T47D (cell line): ENCODE measurements around the gene DKK2.

Source experiments
- DNase-seq, 2 experiments: peaks; one replicate each; pipeline versions ENCODE4 v3.0.0 to v3.0.0-alpha.2; 2011 to 2012; ENCODE audit warnings: low read depth in 1 of 2, low spot score in 1 of 2
- JUND ChIP-seq: IDR thresholded peaks from 2 replicates; pipeline ENCODE4 v1.6.1; 2012; ENCODE audit warnings: low read depth
- in situ Hi-C: cut with HindIII; loops from 2 replicates; pipeline ENCODE4 v1.10.0; 2016; ENCODE audit warnings: low sequenced_read_pairs, low pct_unique_long_range_greater_than_20kb

The DKK2 gene, protein sequence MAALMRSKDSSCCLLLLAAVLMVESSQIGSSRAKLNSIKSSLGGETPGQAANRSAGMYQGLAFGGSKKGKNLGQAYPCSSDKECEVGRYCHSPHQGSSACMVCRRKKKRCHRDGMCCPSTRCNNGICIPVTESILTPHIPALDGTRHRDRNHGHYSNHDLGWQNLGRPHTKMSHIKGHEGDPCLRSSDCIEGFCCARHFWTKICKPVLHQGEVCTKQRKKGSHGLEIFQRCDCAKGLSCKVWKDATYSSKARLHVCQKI

DNA sequence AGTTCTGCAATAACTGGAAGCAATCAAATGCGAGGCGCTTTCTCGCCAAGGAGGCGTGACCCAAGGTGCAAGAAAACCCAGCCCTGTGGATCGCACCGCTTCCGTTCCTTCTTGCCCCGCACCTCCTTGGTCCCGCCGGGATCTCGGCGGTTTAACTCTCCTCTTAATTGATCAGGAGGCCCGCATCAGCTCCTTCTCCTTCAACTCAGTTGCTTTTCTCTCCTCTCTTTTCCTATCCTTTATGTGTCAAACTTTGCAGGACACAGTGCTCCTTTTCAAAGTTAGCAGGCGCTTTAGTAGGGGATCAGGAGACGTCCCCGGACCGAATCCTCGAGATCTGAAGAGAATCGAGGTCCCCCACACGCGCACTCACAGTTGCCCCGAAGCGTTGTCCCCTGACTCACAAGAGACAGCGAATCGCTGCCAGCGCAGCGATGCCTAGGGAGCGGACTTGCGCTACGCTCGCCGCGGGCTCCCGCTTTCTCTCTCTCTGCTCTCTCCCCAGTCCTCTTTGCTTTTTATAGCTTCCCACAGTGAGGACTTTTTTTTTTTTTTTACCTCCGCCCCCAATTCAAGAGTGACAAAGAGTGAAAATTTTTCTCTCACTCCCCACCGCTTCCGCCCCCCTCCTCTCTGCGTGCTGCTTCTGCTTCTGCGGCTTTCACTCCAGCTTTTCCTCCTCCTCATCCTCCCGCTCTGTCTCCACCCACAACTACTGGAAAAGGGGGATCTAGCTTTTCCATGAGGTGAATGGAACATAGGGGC, at the start of gene DKK2:
Gene DKK2, minus strand, starts transcription at position 495 of the 765 bp plus-strand sequence. CDS start 722 bp downstream, outside the sequence.
- no peak for TF ChIP-seq JUND
- DNase-seq: peak in 1 of 2 experiments; percentile 18
- in situ Hi-C loops: no loop called here

DNA sequence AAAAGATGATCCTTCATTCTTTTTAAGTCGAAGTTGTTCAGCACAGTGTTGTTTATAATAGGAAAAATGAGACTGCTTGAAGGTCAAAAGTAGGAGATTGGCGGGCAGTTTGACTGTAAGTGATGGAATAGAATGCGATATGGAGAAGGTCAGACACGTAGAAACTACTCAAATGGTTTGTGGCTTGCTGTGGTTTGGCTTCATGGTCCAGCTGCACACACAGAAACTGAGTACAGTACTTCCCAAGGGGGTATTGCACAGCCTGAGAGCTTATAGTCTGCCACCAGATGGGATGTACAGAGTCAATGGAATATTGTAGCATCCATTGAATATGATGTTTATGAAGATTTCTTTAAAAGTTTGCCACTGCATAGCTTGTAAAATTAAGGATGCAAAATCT, 41.1 kb upstream of the DKK2 start:
- in situ Hi-C loops: no loop called here

DNA sequence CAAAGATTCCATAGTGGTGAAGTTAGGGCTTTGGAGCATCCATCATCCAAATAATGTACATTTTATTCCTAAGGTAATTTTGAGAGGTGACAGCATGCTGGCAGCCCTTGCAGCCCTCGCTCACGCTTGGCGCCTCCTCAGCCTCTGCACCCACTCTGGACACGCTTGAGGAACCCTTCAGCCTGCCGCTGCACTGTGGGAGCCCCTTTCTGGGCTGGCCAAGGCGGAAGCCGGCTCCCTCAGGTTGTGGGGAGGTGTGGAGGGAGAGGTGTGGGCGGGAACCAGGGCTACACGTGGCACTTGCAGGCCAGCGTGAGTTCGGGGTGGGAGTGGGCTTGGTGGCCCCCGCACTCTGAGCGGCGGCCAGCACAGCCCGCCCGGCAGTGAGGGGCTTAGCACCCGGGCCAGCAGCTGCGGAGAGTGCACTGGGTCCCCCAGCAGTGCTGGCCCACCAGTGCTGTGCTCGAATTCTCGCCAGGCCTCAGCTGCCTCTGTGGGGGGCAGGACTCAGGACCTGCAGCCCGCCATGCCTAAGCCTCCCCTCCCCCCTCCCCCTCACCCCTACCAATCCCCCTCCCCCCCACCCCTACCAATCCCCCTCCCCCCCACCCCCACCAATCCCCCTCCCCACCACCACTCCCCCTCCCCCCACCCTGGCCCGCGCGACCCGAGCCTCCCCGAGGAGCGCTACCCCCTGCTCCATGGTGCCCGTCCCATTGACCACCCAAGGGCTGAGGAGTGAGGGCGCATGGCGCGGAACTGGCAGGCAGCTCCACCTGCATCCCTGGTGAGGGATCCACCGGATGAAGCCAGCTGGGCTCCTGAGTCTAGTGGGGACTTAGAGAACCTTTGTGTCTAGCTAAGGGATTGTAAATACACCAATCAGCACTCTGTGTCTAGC, 37.0 kb upstream of the DKK2 start:
- in situ Hi-C loops: no loop called here
- no peak for TF ChIP-seq JUND

More for the DNA sequence above, 41.1 kb upstream of the DKK2 start:
- no peak for DNase-seq
- TF ChIP-seq JUND: no peak

DNA sequence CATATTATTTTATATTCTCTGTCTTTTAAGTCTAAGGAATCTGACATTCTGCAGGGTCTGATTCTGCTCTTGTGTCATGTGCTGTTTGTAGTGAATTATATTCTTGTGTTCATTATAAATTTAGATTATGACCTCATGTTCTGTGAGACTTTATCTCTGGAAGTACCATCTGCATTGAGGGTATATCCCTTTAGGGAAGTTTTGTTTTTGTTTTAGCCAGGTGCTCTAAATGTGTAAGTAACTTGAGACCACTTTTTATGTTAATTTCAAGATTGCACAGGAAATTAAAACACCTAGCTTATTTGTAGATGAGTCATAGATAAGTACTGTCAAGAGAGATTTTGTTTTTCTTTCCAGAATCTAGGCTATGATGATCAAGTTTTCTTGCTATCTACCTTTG, 35.0 kb upstream of the DKK2 start:
- in situ Hi-C loops: no loop called here
- DNase-seq: no peak
- no peak for TF ChIP-seq JUND

More for the DNA sequence above, 37.0 kb upstream of the DKK2 start:
- no peak for DNase-seq

DNA sequence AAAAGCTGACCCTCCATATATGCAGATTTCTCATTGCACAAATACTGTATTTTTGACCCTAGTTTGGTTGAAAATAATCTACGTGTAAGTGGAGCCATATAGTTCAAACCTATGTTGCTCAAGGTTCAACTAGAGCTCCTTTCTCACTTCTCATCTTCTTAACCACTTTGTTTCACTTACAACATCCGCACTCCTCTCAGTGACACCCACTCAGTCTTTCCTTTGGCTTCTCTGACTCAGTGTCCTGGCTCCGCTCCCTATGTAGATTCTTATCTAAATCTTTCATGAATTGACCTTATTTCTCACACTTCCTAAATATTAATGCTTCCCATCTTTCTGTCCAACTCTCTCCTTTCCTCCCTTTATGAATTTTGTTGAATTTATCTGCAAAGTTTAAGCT, 32.9 kb upstream of the DKK2 start:
- in situ Hi-C loops: no loop called here
- no peak for TF ChIP-seq JUND
- no peak for DNase-seq

DNA sequence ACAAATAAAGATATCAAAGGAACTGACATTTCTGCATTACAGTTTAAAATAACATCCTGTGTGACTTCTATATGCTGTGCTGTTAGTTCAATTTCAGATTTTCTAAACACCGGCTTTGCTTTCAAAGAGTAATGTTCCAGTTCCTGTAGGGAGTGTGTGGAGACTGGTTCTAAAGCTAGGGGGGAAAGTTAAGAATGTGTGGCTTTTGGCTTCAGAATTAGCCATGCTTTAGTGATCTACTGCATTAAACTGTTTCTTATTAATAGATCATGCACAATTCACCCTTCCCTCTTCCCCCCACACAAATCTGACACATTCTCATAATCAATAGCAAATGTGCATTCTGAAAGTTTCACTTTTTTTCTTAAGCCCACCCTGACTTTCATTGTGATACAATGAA, 32.0 kb upstream of the DKK2 start:
- TF ChIP-seq JUND: no peak
- in situ Hi-C loops: no loop called here
- DNase-seq: no peak

DNA sequence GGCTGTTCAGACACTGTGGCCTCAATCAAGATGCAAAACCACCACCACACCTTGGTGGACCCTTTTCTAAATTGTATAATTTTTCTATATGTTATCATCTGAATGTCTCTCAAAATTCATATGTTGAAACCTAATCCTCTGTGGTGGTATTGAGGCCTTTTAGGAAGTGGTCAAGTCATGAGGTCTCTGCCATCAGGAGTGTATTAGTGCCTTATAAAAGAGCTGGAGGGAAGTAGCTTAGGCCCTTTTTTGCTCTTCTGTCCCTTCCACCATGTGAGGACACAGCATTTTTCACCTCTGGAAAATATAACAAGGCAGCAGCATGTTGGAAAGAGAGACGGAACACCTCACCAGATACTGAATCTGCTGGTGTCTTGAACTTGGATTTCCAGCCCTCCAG, 30.5 kb upstream of the DKK2 start:
- in situ Hi-C loops: no loop called here
- TF ChIP-seq JUND: no peak
- no peak for DNase-seq

DNA sequence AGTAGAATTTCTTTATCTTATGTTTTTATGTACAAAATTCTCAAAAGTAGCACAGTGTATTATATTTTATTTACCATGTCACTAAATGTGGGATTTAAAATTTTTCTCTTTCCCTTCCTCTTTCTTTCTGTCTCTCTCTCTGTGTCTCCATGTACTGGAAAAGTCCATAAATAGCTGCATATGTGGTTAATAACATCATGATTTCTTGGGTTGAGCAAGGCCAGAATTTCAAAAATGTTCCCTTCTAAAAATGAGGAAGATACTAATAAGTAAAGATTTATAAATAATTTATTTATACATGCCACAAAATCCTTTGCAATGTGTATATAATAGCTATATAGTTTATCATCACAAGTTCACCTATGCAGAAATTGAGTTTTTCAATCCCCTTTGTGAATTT, 29.1 kb upstream of the DKK2 start:
- in situ Hi-C loops: no loop called here
- no peak for DNase-seq
- no peak for TF ChIP-seq JUND

DNA sequence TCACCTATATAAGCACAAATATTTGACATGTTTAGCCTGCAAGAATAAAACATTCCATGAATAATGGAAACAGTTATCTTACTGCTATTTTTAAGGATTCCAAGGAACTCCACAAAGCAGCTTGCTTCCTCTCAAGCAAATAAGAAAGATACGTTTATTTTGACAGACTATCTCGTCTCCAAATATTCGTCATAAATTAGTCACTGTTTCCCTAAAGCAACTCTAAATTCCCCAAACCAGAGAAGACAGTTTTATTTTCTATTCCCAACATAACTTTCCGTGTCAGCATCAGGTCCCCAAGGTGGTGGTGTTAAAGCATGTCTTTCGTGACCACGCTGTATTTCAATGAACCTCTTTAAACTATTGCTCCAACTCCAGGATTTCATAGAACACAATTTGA, 24.3 kb upstream of the DKK2 start:
- TF ChIP-seq JUND: no peak
- DNase-seq: no peak
- in situ Hi-C loops: no loop called here

DNA sequence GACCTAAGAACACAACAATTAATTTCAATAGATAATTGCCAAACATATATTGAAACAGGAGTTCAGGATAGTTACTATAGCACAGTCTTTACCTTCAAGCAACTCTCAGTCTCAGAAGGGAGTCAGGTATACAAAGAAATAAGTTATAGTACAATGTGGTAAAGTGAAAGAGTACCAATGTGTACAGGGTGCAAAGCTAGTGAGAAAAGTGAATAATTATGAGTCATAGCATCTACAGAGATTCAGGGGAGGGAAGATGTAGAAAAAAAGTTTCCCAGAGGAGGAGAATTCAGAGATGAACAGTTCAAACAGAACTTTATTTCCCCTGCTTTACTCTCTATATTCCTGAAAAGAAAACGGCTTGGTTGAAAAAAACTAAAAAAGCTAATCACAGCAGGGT, 22.7 kb upstream of the DKK2 start:
- DNase-seq: no peak
- in situ Hi-C loops: no loop called here
- no peak for TF ChIP-seq JUND

DNA sequence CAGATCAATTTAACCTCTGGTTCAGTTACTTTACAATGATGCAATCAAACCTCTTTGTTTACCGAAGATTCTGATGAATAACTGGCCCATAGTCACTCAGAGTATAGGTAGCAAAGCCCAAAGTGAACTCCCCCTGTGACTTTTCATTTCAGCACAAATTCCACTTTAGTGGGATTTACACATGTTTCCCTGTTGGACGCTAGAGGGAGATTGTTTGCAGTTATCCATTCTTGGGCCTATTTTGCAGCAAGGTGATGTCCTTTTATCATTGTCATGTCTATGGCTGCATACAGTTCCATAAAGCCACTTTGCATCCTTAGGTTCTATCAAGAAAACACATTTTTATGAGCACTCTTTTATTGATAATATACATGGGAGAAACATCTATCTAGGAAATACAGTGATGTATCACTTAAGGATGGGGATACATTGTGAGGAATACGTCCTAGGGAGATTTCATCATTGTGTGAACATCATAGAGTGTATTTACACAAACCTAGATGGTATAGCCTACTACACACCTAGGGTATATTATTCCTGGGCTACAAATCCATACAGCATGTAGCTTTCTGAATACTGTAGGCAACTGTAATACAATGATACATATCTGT, 14.5 kb upstream of the DKK2 start:
- peak in 1 of 2 experiments; percentile 29 for DNase-seq
- TF ChIP-seq JUND: no peak
- in situ Hi-C loops: no loop called here

DNA sequence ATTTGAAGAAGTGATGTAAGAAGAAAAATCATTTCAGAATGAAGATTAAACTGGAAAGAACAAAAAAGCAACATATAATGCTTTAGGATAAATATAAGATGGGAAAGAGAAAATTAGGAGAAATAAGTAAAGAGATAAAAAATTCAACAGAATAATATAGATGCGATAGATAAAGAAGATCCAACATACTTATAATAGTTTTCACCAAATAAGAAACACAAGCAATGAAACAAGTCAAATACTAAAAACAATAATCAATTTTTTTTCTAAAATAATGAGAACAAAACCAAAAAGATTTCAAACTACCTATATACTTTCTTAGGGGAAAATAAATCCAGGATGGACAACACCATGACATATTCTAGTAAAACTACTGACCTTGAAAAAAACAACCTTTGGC, 10.1 kb upstream of the DKK2 start:
- DNase-seq: no peak
- no peak for TF ChIP-seq JUND
- in situ Hi-C loops: no loop called here
